Endothelial cell (in vitro differentiated cells): Measurements from ENCODE around the gene ZNF280D. TPM values are rescaled to one million over a fixed set of nuclear protein-coding genes. Genes with fewer than 3 reads are reported as not detected.

Source experiments
- DNase-seq: peaks from one replicate; pipeline ENCODE4 v3.0.0; 2021; ENCODE audit warnings: low spot score
- H3K27ac Mint-ChIP-seq: one replicate; pipeline ENCODE4 v1.8.0; 2021; ENCODE audit warnings: mixed read lengths, inconsistent platforms; ENCODE audit not compliant: unreplicated experiment
- H3K27me3 Mint-ChIP-seq: one replicate; pipeline ENCODE4 v1.8.0; 2021; ENCODE audit warnings: mild to moderate bottlenecking, moderate library complexity, mixed read lengths, inconsistent platforms; ENCODE audit not compliant: unreplicated experiment
- H3K36me3 Mint-ChIP-seq: one replicate; pipeline ENCODE4 v1.8.0; 2021; ENCODE audit warnings: mild to moderate bottlenecking, low read depth, mixed read lengths, inconsistent platforms; ENCODE audit not compliant: unreplicated experiment
- H3K4me1 Mint-ChIP-seq: one replicate; pipeline ENCODE4 v1.8.0; 2021; ENCODE audit warnings: mild to moderate bottlenecking, mixed read lengths, inconsistent platforms; ENCODE audit not compliant: unreplicated experiment
- H3K4me3 Mint-ChIP-seq: one replicate; pipeline ENCODE4 v1.8.0; 2021; ENCODE audit warnings: mild to moderate bottlenecking, mixed read lengths, inconsistent platforms; ENCODE audit not compliant: unreplicated experiment
- H3K9me3 Mint-ChIP-seq: one replicate; pipeline ENCODE4 v1.8.0; 2021; ENCODE audit warnings: mixed read lengths, inconsistent platforms; ENCODE audit not compliant: unreplicated experiment
- CTCF ChIP-seq: fragments of 200-600 bp; sonication (generic); IDR thresholded peaks from one replicate; pipeline ENCODE4 v1.5.0; 2021; ENCODE audit warnings: antibody characterized with exemption; ENCODE audit not compliant: unreplicated experiment
- total RNA-seq: library from RNA; stranded (reverse); fragmentation: NEBNext Ultra II Directional; extraction: Animal tissue kit (Norgen Biotek cat#: 25700); gene quantifications from one replicate; pipeline ENCODE4 v1.2.1, GENCODE V29; 2021; ENCODE audit not compliant: unreplicated experiment

ZNF280D gene
- total RNA-seq, 1 donor from 2014 or later: 34.6 TPM

GRCh38 chr15:56778761-56779160, 45.5 kb upstream of the ZNF280D start:
- Mint-ChIP-seq H3K9me3 (no peaks in the 10 kb centered on the region), H3K4me1 (peaks cover 11% of the 10 kb centered on the region), H3K36me3 (peaks cover 8% of the 10 kb centered on the region), H3K27ac (no peak overlapping the region), H3K27me3 (peaks cover 1% of the 10 kb centered on the region), H3K4me3 (no peak overlapping the region)
- no peak for DNase-seq
- TF ChIP-seq CTCF: no peak

DNA sequence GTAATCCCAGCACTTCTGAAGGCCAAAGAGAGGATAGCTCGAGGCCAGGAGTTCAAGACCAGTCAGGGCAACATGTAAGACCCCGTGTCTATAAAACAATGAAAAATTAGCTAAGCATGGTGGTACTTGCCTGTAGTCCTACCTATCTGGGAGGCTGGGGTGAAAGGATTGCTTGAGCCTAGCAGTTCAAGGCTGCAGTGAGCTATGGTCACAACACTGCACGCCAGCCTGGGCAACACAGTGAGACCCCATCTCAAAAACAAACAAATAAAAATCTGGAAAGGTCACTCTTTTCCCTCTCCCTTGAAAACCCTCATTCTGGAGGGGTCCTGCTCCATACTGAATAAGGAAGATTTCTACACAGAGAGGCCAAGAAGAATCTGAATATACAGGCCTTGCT, 43.5 kb upstream of the ZNF280D start:
- Mint-ChIP-seq H3K36me3 (peaks cover 8% of the 10 kb centered on the region), H3K9me3 (no peaks in the 10 kb centered on the region), H3K27me3 (peaks cover 3% of the 10 kb centered on the region), H3K4me3 (no peak overlapping the region), H3K4me1 (peaks cover 18% of the 10 kb centered on the region), H3K27ac (no peak overlapping the region)
- no peak for TF ChIP-seq CTCF
- DNase-seq: no peak

DNA sequence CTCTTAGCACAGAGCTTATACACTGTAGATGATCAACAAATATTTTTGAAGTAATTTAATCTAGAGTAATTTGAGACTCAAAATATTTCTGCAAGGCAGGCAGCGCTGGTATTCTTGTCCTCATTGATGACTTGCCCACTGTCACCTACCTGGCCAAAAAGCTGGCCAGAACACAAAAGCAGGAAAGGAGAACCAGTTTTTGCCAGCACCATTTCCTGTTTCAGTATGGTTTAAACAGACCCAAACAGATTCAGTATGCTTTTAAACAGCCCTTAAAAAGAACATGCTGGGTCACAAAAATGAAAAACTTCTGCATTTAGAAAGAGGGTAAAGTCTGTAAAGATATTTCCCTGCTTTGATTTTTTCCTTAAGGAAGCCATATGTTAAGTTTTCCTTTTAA, 42.3 kb upstream of the ZNF280D start:
- Mint-ChIP-seq H3K27ac (peak overlapping the region; percentile 81), H3K9me3 (no peaks in the 10 kb centered on the region), H3K4me3 (no peak overlapping the region), H3K4me1 (peaks cover 18% of the 10 kb centered on the region), H3K27me3 (peaks cover 3% of the 10 kb centered on the region), H3K36me3 (peaks cover 3% of the 10 kb centered on the region)
- DNase-seq: no peak
- no peak for TF ChIP-seq CTCF

DNA sequence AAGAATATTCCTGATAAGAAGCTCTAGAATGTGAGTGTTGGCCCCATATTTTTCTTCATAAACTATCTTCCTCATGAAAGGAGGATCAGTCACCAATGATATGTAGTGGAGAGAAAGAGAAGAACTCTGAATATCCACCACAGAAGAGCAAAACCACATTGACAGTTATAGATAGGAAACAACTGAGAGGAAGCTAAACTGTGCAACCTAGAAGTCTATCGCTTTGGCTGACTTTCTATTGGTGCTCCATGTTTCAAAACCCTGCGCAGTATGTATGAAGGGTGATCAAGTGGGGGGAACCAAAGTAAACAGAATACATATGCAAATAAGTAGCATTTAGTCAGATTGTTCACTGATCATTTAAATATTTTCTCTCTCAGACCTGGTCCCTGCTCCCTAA, 41.0 kb upstream of the ZNF280D start:
- Mint-ChIP-seq H3K4me3 (no peak overlapping the region), H3K27me3 (peaks cover 3% of the 10 kb centered on the region), H3K9me3 (no peaks in the 10 kb centered on the region), H3K36me3 (no peaks in the 10 kb centered on the region), H3K27ac (no peak overlapping the region), H3K4me1 (peaks cover 18% of the 10 kb centered on the region)
- TF ChIP-seq CTCF: no peak
- DNase-seq: no peak

DNA sequence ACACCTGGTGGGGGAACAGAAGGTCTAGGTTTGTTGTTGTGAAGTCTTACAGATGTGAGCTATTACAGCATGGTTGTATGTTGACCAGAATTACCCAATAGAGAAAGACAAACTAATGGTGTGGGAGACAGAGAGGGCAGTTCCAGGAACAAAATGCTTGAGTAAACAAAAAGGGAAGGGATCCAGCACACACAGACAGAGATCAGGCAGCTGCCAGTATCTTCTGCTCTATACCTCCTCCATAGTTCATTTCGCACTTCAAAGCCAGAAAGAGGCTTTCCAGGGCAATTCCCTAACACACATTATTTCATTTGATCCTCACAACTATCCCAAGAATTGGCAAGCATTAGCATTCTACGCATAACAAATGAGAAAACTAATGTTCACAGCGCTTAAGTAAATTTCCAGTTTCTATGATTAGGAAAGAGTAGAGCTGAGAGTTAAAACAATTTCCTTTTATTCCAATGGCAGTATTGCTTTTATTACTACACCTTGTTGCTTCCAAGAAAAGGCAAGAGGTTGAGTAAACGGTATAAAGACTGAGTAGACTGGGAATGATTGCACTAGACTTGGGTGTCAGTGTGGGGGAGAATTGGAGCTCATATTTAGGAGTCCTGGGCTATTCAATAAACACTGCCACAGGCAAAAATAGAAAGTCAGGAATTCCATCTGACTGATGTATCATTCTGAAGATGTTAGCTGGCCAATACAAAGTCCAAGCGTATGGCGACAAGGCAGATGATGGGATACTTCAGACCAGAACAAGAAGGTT, 39.7 kb upstream of the ZNF280D start:
- no peak overlapping the region for H3K4me3 Mint-ChIP-seq
- DNase-seq: no peak

More for the DNA sequence above, 39.7 kb upstream of the ZNF280D start:
- peaks cover 18% of the 10 kb centered on the region for H3K4me1 Mint-ChIP-seq
- no peak for TF ChIP-seq CTCF
- no peaks in the 10 kb centered on the region for H3K9me3 Mint-ChIP-seq
- H3K27me3 Mint-ChIP-seq: peaks cover 3% of the 10 kb centered on the region
- no peak overlapping the region for H3K27ac Mint-ChIP-seq
- no peaks in the 10 kb centered on the region for H3K36me3 Mint-ChIP-seq
